ENCODE results near the gene UNC5C. TPM values are rescaled to one million over a fixed set of nuclear protein-coding genes. Genes with fewer than 3 reads are reported as not detected.

UNC5C gene
- total and polyA plus RNA-seq, 5 donors from 2014 or later: 0.01 to 0.13 TPM; not detected in 3

- Mint-ChIP-seq H3K4me3 (no peak overlapping the region), H3K36me3 (no peaks in the 10 kb centered on the region), H3K9me3 (peaks cover 0 to 8% (median 2%) of the 10 kb centered on the region in 7 donors), H3K27ac (no peak overlapping the region), H3K27me3 (no peaks in the 10 kb centered on the region), H3K4me1 (no peaks in the 10 kb centered on the region)
- Histone ChIP-seq H3K27ac (ENCODE audit: insufficient read depth, low read length, poor library complexity, severe bottlenecking) (no peak overlapping the region), H3K27me3 (ENCODE audit: control insufficient read depth, insufficient read depth, low read length) (no peaks in the 10 kb centered on the region), H3K4me3 (ENCODE audit: low read depth, low read length) (no peak overlapping the region), H3K36me3 (ENCODE audit: control insufficient read depth, insufficient read depth, low read length) (no peaks in the 10 kb centered on the region), H3K4me1 (ENCODE audit: control insufficient read depth, insufficient read depth, low read length, poor library complexity, severe bottlenecking) (no peaks in the 10 kb centered on the region), H3K9me3 (ENCODE audit: control insufficient read depth in 2 of 2, low read length in 2 of 2) (no peaks in the 10 kb centered on the region)
- ATAC-seq (ENCODE audit: low read depth in 2 of 2) (no peak), DNase-seq (no peak)
Measured at GRCh38 chr4:95238554-95238953, 310.2 kb downstream of the UNC5C start.

- H3K36me3 ChIP-seq (ENCODE audit: control insufficient read depth, insufficient read depth, low read length): no peaks in the 10 kb centered on the region
- Mint-ChIP-seq H3K4me3 (no peak overlapping the region), H3K36me3 (no peaks in the 10 kb centered on the region), H3K4me1 (peaks cover 0 to 4% (median 0%) of the 10 kb centered on the region in 4 donors), H3K27ac (no peak overlapping the region), H3K27me3 (no peaks in the 10 kb centered on the region), H3K9me3 (peaks cover 0 to 5% (median 0%) of the 10 kb centered on the region in 7 donors)
- ATAC-seq (ENCODE audit: low read depth in 2 of 2) (no peak), DNase-seq (peak in 1 of 3 donors; percentile 6)
- H3K4me1 ChIP-seq (ENCODE audit: control insufficient read depth, insufficient read depth, low read length, poor library complexity, severe bottlenecking): no peaks in the 10 kb centered on the region
- H3K9me3 ChIP-seq (ENCODE audit: control insufficient read depth in 2 of 2, low read length in 2 of 2): no peaks in the 10 kb centered on the region
- H3K27me3 ChIP-seq (ENCODE audit: control insufficient read depth, insufficient read depth, low read length): no peaks in the 10 kb centered on the region
- H3K27ac ChIP-seq (ENCODE audit: insufficient read depth, low read length, poor library complexity, severe bottlenecking): no peak overlapping the region
- H3K4me3 ChIP-seq (ENCODE audit: low read depth, low read length): no peak overlapping the region
Measured at GRCh38 chr4:95232358-95233156, 316.2 kb downstream of the UNC5C start.

GRCh38 chr4:95231681-95232080 is 317.1 kb downstream of the UNC5C start:
- H3K4me1 ChIP-seq (ENCODE audit: control insufficient read depth, insufficient read depth, low read length, poor library complexity, severe bottlenecking): no peaks in the 10 kb centered on the region
- Mint-ChIP-seq H3K4me3 (no peak overlapping the region), H3K9me3 (peaks cover 0 to 5% (median 0%) of the 10 kb centered on the region in 7 donors), H3K27ac (no peak overlapping the region), H3K4me1 (peaks cover 0 to 4% (median 0%) of the 10 kb centered on the region in 4 donors), H3K36me3 (no peaks in the 10 kb centered on the region), H3K27me3 (no peaks in the 10 kb centered on the region)
- no peaks in the 10 kb centered on the region for H3K36me3 ChIP-seq (ENCODE audit: control insufficient read depth, insufficient read depth, low read length)
- H3K4me3 ChIP-seq (ENCODE audit: low read depth, low read length): no peak overlapping the region
- no peak overlapping the region for H3K27ac ChIP-seq (ENCODE audit: insufficient read depth, low read length, poor library complexity, severe bottlenecking)
- no peak for ATAC-seq (ENCODE audit: low read depth in 2 of 2)
- H3K27me3 ChIP-seq (ENCODE audit: control insufficient read depth, insufficient read depth, low read length): no peaks in the 10 kb centered on the region
- DNase-seq: no peak
- H3K9me3 ChIP-seq (ENCODE audit: control insufficient read depth in 2 of 2, low read length in 2 of 2): no peaks in the 10 kb centered on the region

GRCh38 chr4:95225849-95226248 is 322.9 kb downstream of the UNC5C start:
- ATAC-seq (ENCODE audit: low read depth in 2 of 2) (no peak), DNase-seq (no peak)
- Histone ChIP-seq H3K4me3 (ENCODE audit: low read depth, low read length) (no peak overlapping the region), H3K9me3 (ENCODE audit: control insufficient read depth in 2 of 2, low read length in 2 of 2) (no peaks in the 10 kb centered on the region), H3K4me1 (ENCODE audit: control insufficient read depth, insufficient read depth, low read length, poor library complexity, severe bottlenecking) (no peaks in the 10 kb centered on the region), H3K36me3 (ENCODE audit: control insufficient read depth, insufficient read depth, low read length) (no peaks in the 10 kb centered on the region), H3K27ac (ENCODE audit: insufficient read depth, low read length, poor library complexity, severe bottlenecking) (no peak overlapping the region), H3K27me3 (ENCODE audit: control insufficient read depth, insufficient read depth, low read length) (no peaks in the 10 kb centered on the region)
- Mint-ChIP-seq H3K27ac (no peak overlapping the region), H3K4me3 (no peak overlapping the region), H3K27me3 (no peaks in the 10 kb centered on the region), H3K9me3 (no peaks in the 10 kb centered on the region), H3K4me1 (no peaks in the 10 kb centered on the region), H3K36me3 (no peaks in the 10 kb centered on the region)

- no peak overlapping the region for H3K27ac ChIP-seq (ENCODE audit: insufficient read depth, low read length, poor library complexity, severe bottlenecking)
- DNase-seq (no peak), ATAC-seq (ENCODE audit: low read depth in 2 of 2) (no peak)
- no peak overlapping the region for H3K4me3 ChIP-seq (ENCODE audit: low read depth, low read length)
- Mint-ChIP-seq H3K36me3 (no peaks in the 10 kb centered on the region), H3K9me3 (no peaks in the 10 kb centered on the region), H3K27ac (no peak overlapping the region), H3K4me1 (no peaks in the 10 kb centered on the region), H3K27me3 (no peaks in the 10 kb centered on the region), H3K4me3 (no peak overlapping the region)
- H3K4me1 ChIP-seq (ENCODE audit: control insufficient read depth, insufficient read depth, low read length, poor library complexity, severe bottlenecking): no peaks in the 10 kb centered on the region
- H3K9me3 ChIP-seq (ENCODE audit: control insufficient read depth in 2 of 2, low read length in 2 of 2): no peaks in the 10 kb centered on the region
- H3K27me3 ChIP-seq (ENCODE audit: control insufficient read depth, insufficient read depth, low read length): no peaks in the 10 kb centered on the region
- H3K36me3 ChIP-seq (ENCODE audit: control insufficient read depth, insufficient read depth, low read length): no peaks in the 10 kb centered on the region
Measured at GRCh38 chr4:95224402-95224801, 324.4 kb downstream of the UNC5C start.

GRCh38 chr4:95220205-95221175 is 328.3 kb downstream of the UNC5C start:
- H3K36me3 Mint-ChIP-seq: no peaks in the 10 kb centered on the region
- no peak overlapping the region for H3K27ac Mint-ChIP-seq
- no peaks in the 10 kb centered on the region for H3K27me3 Mint-ChIP-seq
- H3K9me3 ChIP-seq (ENCODE audit: control insufficient read depth in 2 of 2, low read length in 2 of 2): no peaks in the 10 kb centered on the region
- no peaks in the 10 kb centered on the region for H3K9me3 Mint-ChIP-seq
- DNase-seq (no peak), ATAC-seq (ENCODE audit: low read depth in 2 of 2) (no peak)
- no peaks in the 10 kb centered on the region for H3K27me3 ChIP-seq (ENCODE audit: control insufficient read depth, insufficient read depth, low read length)
- H3K36me3 ChIP-seq (ENCODE audit: control insufficient read depth, insufficient read depth, low read length): no peaks in the 10 kb centered on the region
- H3K27ac ChIP-seq (ENCODE audit: insufficient read depth, low read length, poor library complexity, severe bottlenecking): no peak overlapping the region
- no peak overlapping the region for H3K4me3 ChIP-seq (ENCODE audit: low read depth, low read length)
- no peak overlapping the region for H3K4me3 Mint-ChIP-seq
- H3K4me1 ChIP-seq (ENCODE audit: control insufficient read depth, insufficient read depth, low read length, poor library complexity, severe bottlenecking): no peaks in the 10 kb centered on the region
- H3K4me1 Mint-ChIP-seq: no peaks in the 10 kb centered on the region

- Mint-ChIP-seq H3K27ac (no peak overlapping the region), H3K9me3 (no peaks in the 10 kb centered on the region), H3K4me3 (no peak overlapping the region), H3K4me1 (no peaks in the 10 kb centered on the region), H3K36me3 (no peaks in the 10 kb centered on the region), H3K27me3 (no peaks in the 10 kb centered on the region)
- ATAC-seq (ENCODE audit: low read depth in 2 of 2) (no peak), DNase-seq (no peak)
- Histone ChIP-seq H3K4me1 (ENCODE audit: control insufficient read depth, insufficient read depth, low read length, poor library complexity, severe bottlenecking) (no peaks in the 10 kb centered on the region), H3K4me3 (ENCODE audit: low read depth, low read length) (no peak overlapping the region), H3K36me3 (ENCODE audit: control insufficient read depth, insufficient read depth, low read length) (no peaks in the 10 kb centered on the region), H3K27ac (ENCODE audit: insufficient read depth, low read length, poor library complexity, severe bottlenecking) (no peak overlapping the region), H3K27me3 (ENCODE audit: control insufficient read depth, insufficient read depth, low read length) (no peaks in the 10 kb centered on the region), H3K9me3 (ENCODE audit: control insufficient read depth in 2 of 2, low read length in 2 of 2) (no peaks in the 10 kb centered on the region)
Measured at GRCh38 chr4:95219109-95219508, 329.7 kb downstream of the UNC5C start.
